Gastroesophageal sphincter (tissue), 4 donors: ENCODE data around the gene HOXA4. TPM values are rescaled to one million over a fixed set of nuclear protein-coding genes. Genes with fewer than 3 reads are reported as not detected.

Experiments
- ATAC-seq: fragments of 150-250 bp; one replicate; pipeline ENCODE4 v1.9.1; 2016; ENCODE audit warnings: mild to moderate bottlenecking, moderate library complexity
- H3K27ac ChIP-seq, 4 donors: fragments of 200-600 bp; sonication (generic) in 3 of 4; 1 replicate in 3 of 4; 2 replicates in 1 of 4; pipeline ENCODE4 v1.5.1; 2016 to 2019
- H3K27me3 ChIP-seq: fragments of 200-600 bp; sonication (generic); one replicate; pipeline ENCODE4 v1.5.1; 2019
- H3K36me3 ChIP-seq, 2 donors: fragments of 200-600 bp; sonication (generic); one replicate each; pipeline ENCODE4 v1.5.1; 2019; ENCODE audit warnings: control low read depth in 1 of 2
- H3K4me1 ChIP-seq, 3 donors: fragments of 200-600 bp; sonication (generic); 1 replicate in 2 of 3; 2 replicates in 1 of 3; pipeline ENCODE4 v1.5.1; 2016 to 2019; ENCODE audit warnings: control low read depth in 2 of 3
- H3K4me3 ChIP-seq, 2 donors: fragments of 200-600 bp; sonication (generic); one replicate each; pipeline ENCODE4 v1.5.1; 2019; ENCODE audit warnings: mild to moderate bottlenecking in 1 of 2, moderate library complexity in 1 of 2
- H3K9me3 ChIP-seq, 3 donors: fragments of 200-600 bp; sonication (generic); one replicate each; pipeline ENCODE4 v1.5.1; 2017 to 2019; ENCODE audit warnings: control low read depth in 2 of 3
- CTCF ChIP-seq, 4 experiments: fragments of 200-600 bp in 2 of 4; fragments of 450-650 bp in 2 of 4; sonication (generic) in 1 of 4; IDR thresholded peaks; one replicate each; pipeline ENCODE4 v1.5.1; 2017 to 2019; ENCODE audit warnings: antibody characterized with exemption in 4 of 4, mild to moderate bottlenecking in 2 of 4, moderate library complexity in 2 of 4
- EP300 ChIP-seq: sonication (generic); formaldehyde crosslinking; IDR thresholded peaks from one replicate; pipeline ENCODE4 v1.6.1; 2017; ENCODE audit warnings: antibody characterized with exemption, mild to moderate bottlenecking
- POLR2A ChIP-seq, 2 donors: fragments of 450-650 bp; IDR thresholded peaks; one replicate each; pipeline ENCODE4 v1.6.1; 2017; ENCODE audit warnings: antibody characterized with exemption in 2 of 2, mild to moderate bottlenecking in 2 of 2, moderate library complexity in 1 of 2
- POLR2AphosphoS5 ChIP-seq: sonication (generic); formaldehyde crosslinking; IDR thresholded peaks from one replicate; pipeline ENCODE4 v1.6.1; 2017; ENCODE audit warnings: antibody characterized with exemption
- WGBS, 2 donors: methylation state at CpG; one replicate each; pipeline ENCODE4 v1.1.5; 2018; ENCODE audit warnings: low coverage in 1 of 2; 5-methylcytosine and 5-hydroxymethylcytosine counted together
- total RNA-seq, 4 donors: library from RNA; depleted of rRNA; stranded (reverse); fragments of >200 nt; gene quantifications; one replicate each; pipeline ENCODE4 v1.1.0, GENCODE V29; 2016

Gene HOXA4
- total RNA-seq, 4 donors from 2014 or later, result 8.6 to 20.2 (median 15.3) TPM

- ATAC-seq, result no peak
- TF ChIP-seq POLR2AphosphoS5 (no peak), CTCF (IDR thresholded peaks at IDR 0.05) (no peak), EP300 (no peak), POLR2A (IDR thresholded peaks at IDR 0.05) (no peak)
- 7 to 9% methylated on average over 17 to 21 of the region's 30 CpGs for WGBS, 2 donors
- H3K4me1 ChIP-seq, result peaks cover 0 to 39% (median 24%) of the 10 kb centered on the region in 3 donors
- no peaks in the 10 kb centered on the region for H3K9me3 ChIP-seq
- no peaks in the 10 kb centered on the region for H3K36me3 ChIP-seq
- no peak overlapping the region for H3K27ac ChIP-seq
- no peak overlapping the region for H3K4me3 ChIP-seq
- peaks cover 100% of the 10 kb centered on the region for H3K27me3 ChIP-seq
Observed at GRCh38 chr7:27171637-27172314, 41.2 kb upstream of the HOXA4 start.

- Histone ChIP-seq H3K27ac (no peak overlapping the region), H3K27me3 (peaks cover 100% of the 10 kb centered on the region), H3K36me3 (no peaks in the 10 kb centered on the region), H3K4me3 (no peak overlapping the region), H3K4me1 (peaks cover 0 to 44% (median 27%) of the 10 kb centered on the region in 3 donors), H3K9me3 (peaks cover 0 to under 1% (median 0%) of the 10 kb centered on the region in 3 donors)
- no peak for ATAC-seq
- no peak for TF ChIP-seq POLR2A (IDR thresholded peaks at IDR 0.05)
- 0 to 17% methylated on average over 3 to 6 of the region's 8 CpGs for WGBS, 2 donors
Observed at GRCh38 chr7:27171325-27171636, 40.7 kb upstream of the HOXA4 start.

GRCh38 chr7:27170426-27171324, 40.1 kb upstream of the HOXA4 start:
- Histone ChIP-seq H3K27me3 (peaks cover 100% of the 10 kb centered on the region), H3K4me3 (no peak overlapping the region), H3K9me3 (peaks cover 0 to 3% (median 0%) of the 10 kb centered on the region in 3 donors), H3K4me1 (peaks cover 0 to 50% (median 30%) of the 10 kb centered on the region in 3 donors), H3K36me3 (no peaks in the 10 kb centered on the region), H3K27ac (no peak overlapping the region)
- TF ChIP-seq CTCF (IDR thresholded peaks at IDR 0.05) (no peak), POLR2A (IDR thresholded peaks at IDR 0.05) (no peak), EP300 (no peak)
- WGBS, 2 donors, result 17 to 18% methylated on average over 7 to 11 of the region's 11 CpGs
- no peak for ATAC-seq

- no peak overlapping the region for H3K27ac ChIP-seq
- TF ChIP-seq POLR2AphosphoS5, result no peak
- no peak for TF ChIP-seq POLR2A (IDR thresholded peaks at IDR 0.05)
- TF ChIP-seq CTCF (IDR thresholded peaks at IDR 0.05), result no peak
- no peak for TF ChIP-seq EP300
- WGBS, 2 donors, result 0% methylated on average over 1 of the region's 46 CpGs; no CpG with 5 or more reads in 1 of the 2 donors
Observed at GRCh38 chr7:27169658-27170425, 39.3 kb upstream of the HOXA4 start.

More at GRCh38 chr7:27169658-27170425, 39.3 kb upstream of the HOXA4 start:
- peaks cover 100% of the 10 kb centered on the region for H3K27me3 ChIP-seq
- H3K4me3 ChIP-seq, result no peak overlapping the region
- no peaks in the 10 kb centered on the region for H3K36me3 ChIP-seq
- no peak for ATAC-seq
- peaks cover 0 to 3% (median 0%) of the 10 kb centered on the region in 3 donors for H3K9me3 ChIP-seq
- H3K4me1 ChIP-seq, result peaks cover 0 to 58% (median 34%) of the 10 kb centered on the region in 3 donors
